Activated naive CD4-positive, alpha-beta T cell treated with anti-CD3 and anti-CD28 coated beads, Interleukin-2, amount 10 ng/mL, durations not matched to agents 7 days and 5 days (primary cell): ENCODE results near the gene HAUS8.

ENCODE experiments used
- CTCF ChIA-PET: fragments of 350-600 bp; sonication (Branson Sonifier 250); formaldehyde crosslinking; loops from one replicate; lab custom pipeline; 2021; ENCODE audit warnings: antibody characterized with exemption; lab: Charles Lee
- DNase-seq: peaks from one replicate; pipeline ENCODE4 v3.0.0-alpha.2; 2020
- H3K27ac Mint-ChIP-seq: one replicate; pipeline ENCODE4 v1.8.0; 2021; ENCODE audit warnings: mild to moderate bottlenecking, moderate library complexity, mixed read lengths
- H3K27me3 Mint-ChIP-seq: one replicate; pipeline ENCODE4 v1.8.0; 2021; ENCODE audit warnings: mild to moderate bottlenecking, mixed read lengths
- H3K36me3 Mint-ChIP-seq: one replicate; pipeline ENCODE4 v1.8.0; 2021; ENCODE audit warnings: mixed read lengths
- H3K4me1 Mint-ChIP-seq: one replicate; pipeline ENCODE4 v1.8.0; 2021; ENCODE audit warnings: mixed read lengths
- H3K4me3 Mint-ChIP-seq: one replicate; pipeline ENCODE4 v1.8.0; 2021; ENCODE audit warnings: mild to moderate bottlenecking, moderate library complexity, mixed read lengths
- H3K9me3 Mint-ChIP-seq: one replicate; pipeline ENCODE4 v1.8.0; 2021; ENCODE audit warnings: mixed read lengths

The HAUS8 gene, protein sequence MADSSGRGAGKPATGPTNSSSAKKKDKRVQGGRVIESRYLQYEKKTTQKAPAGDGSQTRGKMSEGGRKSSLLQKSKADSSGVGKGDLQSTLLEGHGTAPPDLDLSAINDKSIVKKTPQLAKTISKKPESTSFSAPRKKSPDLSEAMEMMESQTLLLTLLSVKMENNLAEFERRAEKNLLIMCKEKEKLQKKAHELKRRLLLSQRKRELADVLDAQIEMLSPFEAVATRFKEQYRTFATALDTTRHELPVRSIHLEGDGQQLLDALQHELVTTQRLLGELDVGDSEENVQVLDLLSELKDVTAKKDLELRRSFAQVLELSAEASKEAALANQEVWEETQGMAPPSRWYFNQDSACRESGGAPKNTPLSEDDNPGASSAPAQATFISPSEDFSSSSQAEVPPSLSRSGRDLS

DNA sequence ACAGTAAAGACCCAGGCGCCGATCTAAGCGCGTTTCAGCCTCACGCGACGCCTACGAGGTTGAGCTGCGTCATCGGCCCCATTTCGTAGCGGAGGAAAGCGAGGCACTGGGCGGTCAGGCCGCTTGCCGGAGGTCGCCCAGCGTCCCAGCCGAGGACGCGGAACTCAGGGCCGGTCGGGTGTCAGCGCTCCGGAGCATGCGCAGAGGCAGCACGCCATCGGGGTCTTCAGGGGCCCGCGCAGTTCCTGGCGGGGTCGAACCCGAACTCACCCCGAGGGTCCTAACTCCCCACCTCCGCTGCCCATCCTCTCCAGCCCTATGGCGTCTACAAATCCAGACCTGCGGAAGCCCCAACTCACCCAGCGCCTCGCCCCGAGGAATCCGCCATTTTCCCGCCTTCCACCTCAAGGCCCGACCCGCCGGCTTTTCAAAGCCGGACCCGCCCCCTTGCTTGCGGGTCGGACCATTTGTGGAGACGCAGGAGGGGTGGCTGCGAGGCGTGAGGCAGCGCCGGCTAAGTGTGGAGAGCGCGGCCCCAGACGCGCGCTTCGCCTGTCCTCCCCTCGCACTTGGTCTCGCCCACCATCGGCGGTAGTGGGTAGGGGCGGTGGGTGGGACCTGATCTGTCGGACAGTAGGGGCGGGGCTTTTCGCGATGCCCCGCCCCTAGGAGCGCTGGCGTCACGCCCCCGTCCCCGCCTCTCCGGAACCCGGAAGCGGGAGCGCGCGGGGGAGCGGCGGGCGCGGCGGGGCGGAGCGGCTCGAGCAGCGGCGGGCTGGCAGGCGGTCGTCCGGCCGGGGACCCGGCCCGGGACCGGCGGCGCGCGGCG, at the start of gene HAUS8, which contains the start of gene MYO9B:
TSS of gene HAUS8 (minus strand) at position 418 of the 829 bp plus-strand sequence. CDS start at position 388, 30 bp downstream.
TSS of gene MYO9B (plus strand) at position 743 of the 829 bp plus-strand sequence. CDS start 25,941 bp downstream, outside the sequence.
- H3K4me3 Mint-ChIP-seq, result peak within 1 kb of the TSS; percentile 99
- peaks cover 44% of the 10 kb centered on the region for H3K36me3 Mint-ChIP-seq
- CTCF ChIA-PET, result interaction anchor here (0.6 to 1.9 kb wide), 4 partner anchors 50 to 207 kb away, joined by 3 to 7 read pairs (median 5); no protein-coding TSS in a partner anchor
- no peaks in the 10 kb centered on the region for H3K9me3 Mint-ChIP-seq
- H3K4me1 Mint-ChIP-seq, result peaks cover 69% of the 10 kb centered on the region
- peak; percentile 100 for DNase-seq
- H3K27ac Mint-ChIP-seq, result peak within 1 kb of the TSS; percentile 98
- H3K27me3 Mint-ChIP-seq, result no peaks in the 10 kb centered on the region

DNA sequence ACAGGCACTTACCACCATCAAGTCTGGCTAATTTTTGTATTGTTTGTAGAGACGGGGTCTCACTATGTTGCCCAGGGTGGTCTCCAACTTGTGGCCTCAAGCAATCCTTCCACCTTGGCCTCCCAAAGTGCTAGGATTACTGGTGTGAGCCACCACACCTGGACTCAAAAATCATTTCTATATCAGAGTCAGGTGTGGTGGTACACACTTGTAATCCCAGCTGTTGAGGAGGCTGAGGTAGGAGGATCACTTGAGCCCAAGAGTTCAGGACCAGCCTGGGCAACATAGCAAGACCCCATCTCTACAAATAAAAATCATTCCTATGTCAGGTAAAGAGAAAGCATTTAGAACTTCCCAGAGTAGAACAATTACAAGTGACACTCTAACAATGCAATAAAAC, 48.8 kb upstream of the HAUS8 start:
- no peak for DNase-seq
- Mint-ChIP-seq H3K9me3 (peaks cover 2% of the 10 kb centered on the region), H3K4me1 (peaks cover 63% of the 10 kb centered on the region), H3K27me3 (peaks cover 3% of the 10 kb centered on the region), H3K4me3 (peak overlapping the region; percentile 12), H3K27ac (peak overlapping the region; percentile 100), H3K36me3 (peaks cover 45% of the 10 kb centered on the region)
- CTCF ChIA-PET, result interaction anchor here (0.7 kb wide), 1 partner anchor 118 kb away, joined by 4 read pairs; no protein-coding TSS in a partner anchor

DNA sequence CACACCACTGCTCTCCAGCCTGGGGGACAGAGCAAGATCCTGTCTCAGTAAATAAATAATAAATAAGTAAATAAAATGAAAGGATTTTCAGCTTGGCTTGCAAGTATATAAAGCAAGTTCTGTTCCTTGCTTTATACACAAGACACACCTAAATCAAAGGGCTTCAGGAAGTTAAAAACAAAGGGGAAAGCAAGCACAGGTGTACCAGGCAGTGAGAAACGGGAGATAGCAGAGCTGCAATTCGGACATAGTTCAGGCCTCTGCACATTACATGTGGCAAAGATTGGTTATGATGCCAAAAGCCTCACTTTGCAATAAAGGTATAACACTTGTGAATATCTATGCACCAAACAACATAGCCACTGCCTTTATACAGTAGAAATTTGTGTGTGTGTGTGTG, 47.8 kb upstream of the HAUS8 start:
- Mint-ChIP-seq H3K9me3 (peaks cover 2% of the 10 kb centered on the region), H3K36me3 (peaks cover 43% of the 10 kb centered on the region), H3K27me3 (peaks cover 3% of the 10 kb centered on the region), H3K4me3 (no peak overlapping the region), H3K4me1 (peaks cover 60% of the 10 kb centered on the region), H3K27ac (peak overlapping the region; percentile 24)
- CTCF ChIA-PET, result no interaction called here
- DNase-seq, result no peak

DNA sequence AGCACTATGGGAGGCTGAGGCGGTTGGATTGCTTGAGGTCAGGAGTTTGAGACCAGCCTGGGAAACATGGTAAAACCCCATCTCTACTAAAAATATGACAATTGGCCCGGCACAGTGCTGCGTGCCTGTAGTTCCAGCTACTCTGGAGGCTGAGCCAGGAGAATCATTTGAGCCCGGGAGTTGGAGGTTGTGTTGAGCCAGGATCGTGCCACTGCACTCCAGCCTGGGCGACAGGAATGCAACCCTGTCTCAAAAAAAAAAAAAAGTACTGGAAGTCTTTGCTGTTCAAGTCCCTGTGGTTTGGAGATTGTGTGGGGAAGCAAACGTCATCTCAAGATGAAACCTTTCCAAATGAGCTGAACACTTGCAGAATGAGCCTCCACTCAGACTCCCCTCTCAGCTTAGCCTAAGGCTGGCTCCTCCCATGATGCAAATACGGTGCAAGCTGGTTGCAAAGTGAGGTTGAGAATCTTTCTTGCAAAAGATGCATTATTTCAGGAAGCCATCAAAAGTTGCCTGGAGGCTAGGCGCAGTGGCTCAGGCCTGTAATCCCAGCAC, 46.6 kb upstream of the HAUS8 start:
- H3K9me3 Mint-ChIP-seq, result peaks cover 2% of the 10 kb centered on the region
- H3K36me3 Mint-ChIP-seq, result peaks cover 36% of the 10 kb centered on the region
- H3K4me1 Mint-ChIP-seq, result peaks cover 49% of the 10 kb centered on the region
- peak overlapping the region; percentile 65 for H3K27ac Mint-ChIP-seq
- peaks cover 3% of the 10 kb centered on the region for H3K27me3 Mint-ChIP-seq
- DNase-seq, result no peak
- no peak overlapping the region for H3K4me3 Mint-ChIP-seq
- CTCF ChIA-PET, result no interaction called here

DNA sequence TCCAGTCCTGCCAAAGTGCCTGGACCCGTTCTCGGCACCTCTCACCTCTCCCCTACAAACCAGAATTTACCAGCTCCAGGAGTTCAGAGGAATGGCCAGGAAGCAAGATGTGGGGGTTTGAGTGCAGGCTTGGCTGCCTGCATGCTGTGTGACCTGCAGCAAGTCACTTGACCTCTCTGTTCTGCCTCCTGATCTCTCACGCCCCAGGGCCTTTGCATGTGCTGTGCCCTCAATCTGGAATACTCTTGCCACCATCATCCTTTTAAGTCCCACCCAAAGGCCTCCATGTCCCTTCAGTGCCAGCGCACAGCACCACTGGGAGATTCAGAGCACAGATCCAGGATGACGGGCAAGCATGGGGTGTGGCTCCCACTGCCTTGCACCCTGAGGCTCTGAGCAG, 43.7 kb upstream of the HAUS8 start:
- no peak for DNase-seq
- Mint-ChIP-seq H3K36me3 (peaks cover 48% of the 10 kb centered on the region), H3K4me1 (peaks cover 23% of the 10 kb centered on the region), H3K4me3 (no peak overlapping the region), H3K9me3 (peaks cover 2% of the 10 kb centered on the region), H3K27ac (no peak overlapping the region), H3K27me3 (no peaks in the 10 kb centered on the region)
- CTCF ChIA-PET, result interaction anchor here (0.6 kb wide), 1 partner anchor 88 kb away, joined by 3 read pairs; no protein-coding TSS in a partner anchor

DNA sequence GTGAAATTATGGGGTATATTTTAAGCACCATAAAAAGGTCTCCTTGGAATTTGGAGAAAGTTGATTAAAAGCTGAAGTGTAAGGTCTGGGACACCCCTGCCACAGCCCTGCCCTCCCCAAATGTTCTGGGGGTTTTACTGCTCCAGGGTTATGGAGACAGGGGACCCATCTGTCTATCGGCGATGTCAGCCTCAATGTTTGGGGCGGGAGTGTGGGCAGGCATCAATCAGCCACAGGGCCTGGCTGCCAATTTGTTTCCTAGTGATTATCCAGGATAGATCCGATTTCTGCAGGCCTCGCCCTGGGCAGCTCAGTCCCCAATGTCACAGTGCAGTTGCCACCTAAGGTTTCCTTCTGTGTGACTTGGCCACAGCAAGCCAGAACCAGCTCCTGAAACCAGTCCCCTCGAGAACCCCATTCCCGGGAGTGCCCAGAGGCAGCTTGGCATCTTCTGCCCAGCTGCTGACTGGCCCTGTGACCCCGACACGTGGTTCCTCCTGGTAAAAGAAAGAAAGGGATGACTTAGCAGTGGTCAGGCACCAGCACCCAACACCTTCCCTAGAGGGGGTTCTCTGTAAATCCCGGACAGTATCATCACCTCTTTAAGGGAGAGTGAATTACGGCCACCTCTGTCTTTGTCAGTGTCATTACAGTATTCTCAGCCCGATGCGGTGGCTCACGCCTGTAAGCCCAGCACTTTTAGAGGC, 41.9 kb upstream of the HAUS8 start:
- no peak for DNase-seq
- no peaks in the 10 kb centered on the region for H3K27me3 Mint-ChIP-seq
- H3K4me1 Mint-ChIP-seq, result peaks cover 12% of the 10 kb centered on the region
- H3K36me3 Mint-ChIP-seq, result peaks cover 51% of the 10 kb centered on the region
- CTCF ChIA-PET, result no interaction called here
- H3K27ac Mint-ChIP-seq, result no peak overlapping the region
- no peak overlapping the region for H3K4me3 Mint-ChIP-seq
- H3K9me3 Mint-ChIP-seq, result no peaks in the 10 kb centered on the region

DNA sequence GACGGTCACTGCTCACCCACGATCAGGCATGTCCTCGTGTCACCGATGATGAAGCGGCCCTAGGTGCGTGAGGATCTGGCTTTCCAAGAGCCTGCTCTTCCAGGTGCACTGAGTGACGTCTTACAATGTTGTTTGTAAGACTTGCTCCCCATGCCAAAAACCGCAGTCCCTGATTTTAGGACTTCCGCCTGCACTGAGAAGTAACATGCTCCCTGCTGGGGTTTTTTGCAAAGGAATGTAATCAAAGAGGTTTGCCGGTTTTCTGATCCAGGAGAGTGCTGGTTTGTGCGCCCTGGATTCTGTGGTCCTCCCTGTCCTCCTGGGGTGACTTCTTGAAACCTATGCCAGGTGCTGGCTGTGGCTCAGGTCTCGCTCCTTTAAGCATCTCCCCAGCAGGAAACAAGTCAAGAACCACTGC, 39.2 kb upstream of the HAUS8 start:
- Mint-ChIP-seq H3K27me3 (no peaks in the 10 kb centered on the region), H3K36me3 (peaks cover 53% of the 10 kb centered on the region), H3K9me3 (no peaks in the 10 kb centered on the region), H3K27ac (no peak overlapping the region), H3K4me3 (no peak overlapping the region), H3K4me1 (peaks cover 23% of the 10 kb centered on the region)
- CTCF ChIA-PET, result no interaction called here
- DNase-seq, result no peak

DNA sequence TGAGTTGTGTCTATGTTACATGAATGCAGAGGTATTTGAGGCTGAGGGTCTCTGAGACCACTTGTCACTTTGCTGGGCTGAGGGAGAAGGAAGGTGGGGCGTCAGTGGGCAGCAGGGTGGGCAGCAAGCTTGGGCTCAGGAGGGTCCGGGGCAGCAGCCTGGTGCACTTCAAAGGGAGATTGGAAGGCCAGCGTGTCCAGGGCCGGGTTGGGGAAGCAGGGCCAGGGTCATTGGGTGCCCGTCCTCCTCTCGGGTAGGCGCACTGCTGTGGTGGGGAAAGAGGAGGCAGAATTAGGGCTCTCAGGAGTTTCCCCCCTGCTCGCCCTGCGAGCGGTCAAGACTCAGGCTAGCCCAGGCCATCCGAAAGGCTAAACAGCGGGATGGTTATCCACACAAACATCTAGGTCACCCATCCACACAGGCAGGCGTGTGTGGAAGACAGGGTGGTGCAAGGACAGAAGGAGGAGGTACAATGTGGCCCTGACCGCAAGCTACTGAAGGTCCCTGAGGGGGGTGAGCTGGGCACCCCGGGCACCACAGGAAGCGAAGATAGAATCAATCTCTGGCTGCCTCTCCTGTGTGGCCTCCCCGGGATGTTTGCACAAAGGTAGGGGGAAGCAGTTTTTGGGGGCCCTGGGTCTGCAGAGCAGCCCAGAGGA, 38.0 kb upstream of the HAUS8 start:
- H3K4me1 Mint-ChIP-seq, result peaks cover 25% of the 10 kb centered on the region

DNA sequence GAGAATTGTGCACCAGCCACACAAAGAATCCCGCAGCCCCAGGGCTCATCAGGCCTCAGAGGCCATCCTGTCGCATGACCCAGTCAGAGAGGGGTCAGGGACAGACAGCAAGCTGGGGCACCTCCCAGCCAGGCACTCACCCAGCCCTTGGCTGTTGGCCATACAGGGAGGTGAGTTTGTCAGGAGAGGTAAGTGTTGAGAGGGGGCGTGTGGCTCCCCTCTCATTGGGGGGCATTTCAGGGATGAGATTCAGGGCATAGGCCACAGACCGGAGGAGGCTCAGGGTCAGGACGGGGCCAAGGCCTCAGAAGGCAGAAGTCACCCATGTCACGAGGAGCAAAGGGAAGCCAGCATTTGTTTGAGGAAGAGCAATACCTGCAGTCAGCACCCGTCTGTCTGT, 37.4 kb upstream of the HAUS8 start:
- H3K27me3 Mint-ChIP-seq, result no peaks in the 10 kb centered on the region
- CTCF ChIA-PET, result no interaction called here
- no peaks in the 10 kb centered on the region for H3K9me3 Mint-ChIP-seq
- DNase-seq, result no peak
- H3K36me3 Mint-ChIP-seq, result peaks cover 48% of the 10 kb centered on the region
- H3K27ac Mint-ChIP-seq, result no peak overlapping the region
- peaks cover 25% of the 10 kb centered on the region for H3K4me1 Mint-ChIP-seq
- H3K4me3 Mint-ChIP-seq, result no peak overlapping the region

More for the DNA sequence above, 38.0 kb upstream of the HAUS8 start:
- Mint-ChIP-seq H3K9me3 (no peaks in the 10 kb centered on the region), H3K4me3 (no peak overlapping the region), H3K36me3 (peaks cover 48% of the 10 kb centered on the region), H3K27ac (no peak overlapping the region), H3K27me3 (no peaks in the 10 kb centered on the region)
- CTCF ChIA-PET, result no interaction called here
- no peak for DNase-seq

DNA sequence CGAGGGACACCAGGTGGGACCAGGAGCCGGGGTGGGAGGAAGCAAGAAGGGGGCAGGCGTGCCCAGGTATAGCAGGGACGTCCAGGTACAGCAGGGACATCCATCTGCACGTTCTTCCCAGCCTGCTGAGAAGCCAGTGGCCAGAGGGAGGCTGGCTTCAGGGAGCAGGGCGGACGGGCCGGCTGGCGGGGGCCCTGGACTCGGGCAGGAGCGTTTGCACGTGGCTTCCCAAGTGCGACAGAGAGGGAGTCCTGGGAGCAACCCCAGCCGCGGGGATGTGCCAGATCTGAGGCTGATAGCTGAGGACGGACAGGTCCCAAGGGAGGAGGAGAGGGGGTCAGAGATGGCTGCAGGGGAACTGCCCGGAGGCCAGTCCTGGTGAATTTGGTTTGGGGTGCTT, 37.0 kb upstream of the HAUS8 start:
- Mint-ChIP-seq H3K27me3 (no peaks in the 10 kb centered on the region), H3K4me1 (peaks cover 25% of the 10 kb centered on the region), H3K27ac (no peak overlapping the region), H3K9me3 (no peaks in the 10 kb centered on the region), H3K36me3 (peaks cover 48% of the 10 kb centered on the region), H3K4me3 (no peak overlapping the region)
- CTCF ChIA-PET, result no interaction called here
- DNase-seq, result no peak

DNA sequence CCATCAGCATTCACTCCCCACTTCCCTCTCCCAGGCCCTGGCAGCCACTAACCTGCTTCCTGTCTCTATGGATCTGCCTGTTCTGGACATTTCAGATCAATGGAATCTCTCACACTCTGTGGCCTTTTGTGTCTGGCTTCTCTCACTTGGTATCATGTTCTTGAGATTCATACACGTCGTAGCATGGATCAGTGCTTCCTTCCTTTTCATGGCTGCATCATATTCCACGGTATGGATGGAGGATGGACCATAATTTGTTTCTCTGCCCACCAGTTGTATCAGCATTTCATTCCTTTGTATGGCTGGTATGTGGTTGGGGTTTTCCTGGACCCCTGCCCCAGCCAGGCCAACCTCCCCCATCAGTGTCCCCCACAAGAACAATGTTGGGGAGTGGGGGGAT, 36.5 kb upstream of the HAUS8 start:
- no peak overlapping the region for H3K4me3 Mint-ChIP-seq
- no peaks in the 10 kb centered on the region for H3K9me3 Mint-ChIP-seq
- H3K4me1 Mint-ChIP-seq, result peaks cover 25% of the 10 kb centered on the region
- no peaks in the 10 kb centered on the region for H3K27me3 Mint-ChIP-seq
- H3K27ac Mint-ChIP-seq, result peak overlapping the region; percentile 56
- DNase-seq, result no peak
- CTCF ChIA-PET, result interaction anchor here (0.7 kb wide), 1 partner anchor 110 kb away, joined by 3 read pairs; no protein-coding TSS in a partner anchor
- H3K36me3 Mint-ChIP-seq, result peaks cover 48% of the 10 kb centered on the region

DNA sequence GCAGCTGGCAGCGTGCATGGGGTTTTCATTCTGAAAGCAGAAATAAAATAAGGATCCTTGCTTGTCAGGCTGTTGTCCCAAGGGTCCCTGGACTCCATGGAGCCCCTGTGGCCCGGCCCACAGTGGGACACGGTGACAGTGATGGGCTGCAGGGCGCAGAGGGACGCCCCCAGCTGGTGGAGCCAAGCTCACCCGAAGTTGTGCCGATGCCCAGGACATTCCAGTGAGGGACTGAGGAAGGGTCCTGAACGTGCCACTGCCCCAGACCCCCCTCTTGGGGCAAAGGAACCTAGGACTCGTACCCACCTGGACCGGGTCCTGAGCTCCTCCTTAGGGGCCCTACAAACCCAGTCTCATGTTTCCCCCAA, 35.3 kb upstream of the HAUS8 start:
- no peaks in the 10 kb centered on the region for H3K27me3 Mint-ChIP-seq
- H3K9me3 Mint-ChIP-seq, result no peaks in the 10 kb centered on the region
- peaks cover 25% of the 10 kb centered on the region for H3K4me1 Mint-ChIP-seq
- no peak overlapping the region for H3K4me3 Mint-ChIP-seq
- peaks cover 54% of the 10 kb centered on the region for H3K36me3 Mint-ChIP-seq
- H3K27ac Mint-ChIP-seq, result peak overlapping the region; percentile 24
- CTCF ChIA-PET, result no interaction called here
- no peak for DNase-seq

DNA sequence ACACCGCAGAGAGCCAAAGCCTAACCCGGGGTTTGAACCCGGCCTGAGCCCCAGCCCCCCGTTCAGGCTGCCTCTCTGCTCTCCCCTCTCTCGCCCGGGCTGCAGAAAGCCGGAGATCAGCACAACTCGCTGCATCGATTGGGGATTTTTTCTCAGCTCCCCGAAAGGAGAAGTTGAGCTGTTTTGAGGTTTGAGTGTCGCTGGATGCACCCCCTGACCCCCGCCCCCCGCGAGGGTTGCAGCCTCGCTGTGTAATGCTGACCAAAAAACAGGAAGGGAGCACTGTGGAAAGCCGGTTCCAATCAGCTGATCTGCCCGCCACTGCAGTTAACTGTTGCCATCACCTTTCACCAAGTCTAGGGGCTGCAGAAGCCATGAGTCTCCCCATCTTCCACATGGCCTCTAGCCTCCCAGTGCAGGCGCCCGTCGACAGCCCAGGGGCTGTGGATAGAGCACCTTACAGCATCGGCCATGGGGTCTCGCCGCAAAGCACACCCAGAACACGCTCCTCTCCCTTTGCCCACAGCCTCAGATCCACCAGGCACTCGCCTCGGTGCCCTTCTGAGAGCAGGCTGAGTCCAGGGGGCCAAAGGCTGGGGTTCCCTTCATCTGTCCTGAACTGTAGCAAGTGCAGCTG, 34.8 kb upstream of the HAUS8 start:
- CTCF ChIA-PET, result no interaction called here
- Mint-ChIP-seq H3K27ac (peak overlapping the region; percentile 61), H3K4me3 (no peak overlapping the region), H3K9me3 (no peaks in the 10 kb centered on the region), H3K27me3 (no peaks in the 10 kb centered on the region), H3K4me1 (peaks cover 25% of the 10 kb centered on the region), H3K36me3 (peaks cover 53% of the 10 kb centered on the region)
- no peak for DNase-seq
